SK-N-SH (cell line): ENCODE data around the gene ATP2A3.

Source experiments
- MXI1 ChIP-seq: IDR thresholded peaks from 2 replicates; pipeline ENCODE4 v1.6.1; 2012; ENCODE audit warnings: mild to moderate bottlenecking, low read depth, low read length, improper control_type of control experiment
- NFIC ChIP-seq: IDR thresholded peaks from 2 replicates; pipeline ENCODE4 v1.4.0; 2012; ENCODE audit warnings: borderline replicate concordance
- RFX5 ChIP-seq: IDR thresholded peaks from 2 replicates; pipeline ENCODE4 v1.6.1; 2012; ENCODE audit warnings: mild to moderate bottlenecking, improper control_type of control experiment, low read length
- TF ChIP-seq, protein P1 (sequence below): fragments of 200-600 bp; sonication (generic); IDR thresholded peaks from 2 replicates; pipeline ENCODE4 v1.6.1; 2017; ENCODE audit warnings: antibody characterized with exemption, mild to moderate bottlenecking, moderate library complexity
- TF ChIP-seq, protein P2 (sequence below): IDR thresholded peaks from 2 replicates; pipeline ENCODE4 v1.4.0; 2012; ENCODE audit warnings: low read depth, borderline replicate concordance

DNA sequence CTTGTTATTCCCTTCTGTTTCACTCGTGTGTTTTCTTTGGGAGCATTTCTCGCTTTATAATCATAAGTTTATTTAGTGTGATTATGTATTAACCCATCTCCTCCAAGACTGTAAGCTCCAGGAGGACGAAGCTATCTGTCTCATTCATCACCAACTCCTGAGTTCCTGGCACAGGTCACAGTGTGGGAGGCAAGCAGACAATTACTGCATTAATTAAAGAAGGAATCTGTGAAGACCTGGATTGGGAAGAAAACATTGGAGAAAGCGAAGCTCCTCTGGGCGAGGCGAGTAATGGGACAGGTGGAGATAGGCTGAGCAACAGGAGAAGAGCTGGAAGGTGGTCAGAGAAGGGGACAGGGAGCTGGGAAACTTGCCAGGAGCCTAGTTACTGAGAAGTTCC lies 63.6 kb downstream of the ATP2A3 start:
- TF ChIP-seq, protein P1, sequence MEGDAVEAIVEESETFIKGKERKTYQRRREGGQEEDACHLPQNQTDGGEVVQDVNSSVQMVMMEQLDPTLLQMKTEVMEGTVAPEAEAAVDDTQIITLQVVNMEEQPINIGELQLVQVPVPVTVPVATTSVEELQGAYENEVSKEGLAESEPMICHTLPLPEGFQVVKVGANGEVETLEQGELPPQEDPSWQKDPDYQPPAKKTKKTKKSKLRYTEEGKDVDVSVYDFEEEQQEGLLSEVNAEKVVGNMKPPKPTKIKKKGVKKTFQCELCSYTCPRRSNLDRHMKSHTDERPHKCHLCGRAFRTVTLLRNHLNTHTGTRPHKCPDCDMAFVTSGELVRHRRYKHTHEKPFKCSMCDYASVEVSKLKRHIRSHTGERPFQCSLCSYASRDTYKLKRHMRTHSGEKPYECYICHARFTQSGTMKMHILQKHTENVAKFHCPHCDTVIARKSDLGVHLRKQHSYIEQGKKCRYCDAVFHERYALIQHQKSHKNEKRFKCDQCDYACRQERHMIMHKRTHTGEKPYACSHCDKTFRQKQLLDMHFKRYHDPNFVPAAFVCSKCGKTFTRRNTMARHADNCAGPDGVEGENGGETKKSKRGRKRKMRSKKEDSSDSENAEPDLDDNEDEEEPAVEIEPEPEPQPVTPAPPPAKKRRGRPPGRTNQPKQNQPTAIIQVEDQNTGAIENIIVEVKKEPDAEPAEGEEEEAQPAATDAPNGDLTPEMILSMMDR, result no peak
- TF ChIP-seq, protein P2, sequence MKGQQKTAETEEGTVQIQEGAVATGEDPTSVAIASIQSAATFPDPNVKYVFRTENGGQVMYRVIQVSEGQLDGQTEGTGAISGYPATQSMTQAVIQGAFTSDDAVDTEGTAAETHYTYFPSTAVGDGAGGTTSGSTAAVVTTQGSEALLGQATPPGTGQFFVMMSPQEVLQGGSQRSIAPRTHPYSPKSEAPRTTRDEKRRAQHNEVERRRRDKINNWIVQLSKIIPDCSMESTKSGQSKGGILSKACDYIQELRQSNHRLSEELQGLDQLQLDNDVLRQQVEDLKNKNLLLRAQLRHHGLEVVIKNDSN, result no peak
- TF ChIP-seq NFIC (no peak), MXI1 (no peak), RFX5 (no peak)
